GM19238 (cell line): ENCODE results near the gene RBM4.

ENCODE experiments used
- DNase-seq: peaks from one replicate; pipeline ENCODE4 v3.0.0; 2011; ENCODE audit warnings: low spot score; ENCODE audit not compliant: insufficient read length

The RBM4 gene

GRCh38 chr11:66688561-66689534 lies 50.3 kb downstream of the RBM4 start:
- no peak for DNase-seq

- DNase-seq = no peak
Observed at GRCh38 chr11:66689661-66690590, 51.4 kb downstream of the RBM4 start.

- no peak for DNase-seq
Observed at GRCh38 chr11:66691311-66691980, 52.9 kb downstream of the RBM4 start.

- DNase-seq = no peak
Observed at GRCh38 chr11:66692446-66692845, 53.9 kb downstream of the RBM4 start.

- no peak for DNase-seq
Observed at GRCh38 chr11:66692871-66693331, 54.4 kb downstream of the RBM4 start.

- DNase-seq = no peak
Observed at GRCh38 chr11:66693356-66694055, 55.0 kb downstream of the RBM4 start.

- no peak for DNase-seq
Observed at GRCh38 chr11:66694056-66694410, 55.5 kb downstream of the RBM4 start.

GRCh38 chr11:66694732-66695207 lies 56.3 kb downstream of the RBM4 start:
- DNase-seq = peak; percentile 87
